Esophagus muscularis mucosa (tissue), 4 donors: ENCODE results near the gene RBM15B.

Experiments
- CTCF ChIP-seq, 3 experiments: fragments of 200-600 bp in 2 of 3; fragments of 450-650 bp in 1 of 3; sonication (generic) in 2 of 3; IDR thresholded peaks; one replicate each; pipeline ENCODE4 v1.5.1; 2017 to 2019; ENCODE audit warnings: antibody characterized with exemption in 3 of 3, mild to moderate bottlenecking in 2 of 3, moderate library complexity in 1 of 3
- EP300 ChIP-seq: sonication (generic); formaldehyde crosslinking; IDR thresholded peaks from one replicate; pipeline ENCODE4 v1.6.1; 2017; ENCODE audit warnings: antibody characterized with exemption
- POLR2A ChIP-seq: fragments of 450-650 bp; IDR thresholded peaks from one replicate; pipeline ENCODE4 v1.6.1; 2017; ENCODE audit warnings: antibody characterized with exemption, moderate library complexity, mild to moderate bottlenecking, low read depth

- TF ChIP-seq CTCF (IDR thresholded peaks at IDR 0.05) (no peak), POLR2A (no peak), EP300 (no peak)
These were observed 54.6 kb downstream of the RBM15B start for GRCh38 chr3:51445544-51446280.
